Measurements from ENCODE around the gene SOX14. TPM values are rescaled to one million over a fixed set of nuclear protein-coding genes. Genes with fewer than 3 reads are reported as not detected.
A peak's percentile ranks its signal among the peaks of the same experiment; 100 is the strongest.

The SOX14 gene
- total RNA-seq, 1 donor from 2014 or later: not detected

DNA sequence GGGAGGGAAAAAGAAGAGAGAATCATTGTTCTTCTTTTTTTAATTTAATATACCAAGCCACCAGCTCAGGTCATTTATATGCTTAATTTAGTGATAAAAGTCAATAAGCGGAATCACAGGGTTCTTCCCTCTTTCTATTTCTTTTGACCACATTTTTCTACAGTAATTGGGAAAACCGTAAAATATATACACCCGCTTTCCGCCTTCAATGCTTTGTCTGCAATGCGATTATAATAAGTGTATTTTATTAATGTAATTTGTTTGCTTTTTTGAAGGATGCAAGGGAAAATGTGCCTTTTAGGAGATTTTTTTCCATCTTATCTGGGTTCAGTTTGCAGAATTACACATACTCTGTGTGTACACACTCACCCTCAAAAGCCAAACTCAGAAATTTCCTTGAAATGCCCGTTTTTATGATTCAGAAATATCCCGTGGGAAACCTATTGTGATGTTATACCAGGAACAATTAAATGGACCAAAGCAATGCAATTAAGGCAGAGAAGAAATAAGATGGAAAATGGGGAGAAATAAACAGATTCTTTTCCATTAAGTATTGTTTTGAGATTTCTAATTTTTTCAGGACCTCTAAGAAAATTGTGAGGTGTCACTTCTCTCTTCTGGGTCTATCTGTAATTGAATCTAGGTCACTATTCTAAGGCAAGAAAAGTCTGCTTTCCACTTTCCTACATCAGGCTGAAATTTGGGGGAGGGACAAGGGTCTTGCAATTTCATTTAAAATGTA, 8.3 kb downstream of the SOX14 start:
- no peak overlapping the region for H3K27ac ChIP-seq (replicated peaks)
- H3K9me3 ChIP-seq (replicated peaks): no peaks in the 10 kb centered on the region
- H3K4me1 ChIP-seq: peaks cover 46% of the 10 kb centered on the region
- no peak for DNase-seq
- TF ChIP-seq, protein P1, sequence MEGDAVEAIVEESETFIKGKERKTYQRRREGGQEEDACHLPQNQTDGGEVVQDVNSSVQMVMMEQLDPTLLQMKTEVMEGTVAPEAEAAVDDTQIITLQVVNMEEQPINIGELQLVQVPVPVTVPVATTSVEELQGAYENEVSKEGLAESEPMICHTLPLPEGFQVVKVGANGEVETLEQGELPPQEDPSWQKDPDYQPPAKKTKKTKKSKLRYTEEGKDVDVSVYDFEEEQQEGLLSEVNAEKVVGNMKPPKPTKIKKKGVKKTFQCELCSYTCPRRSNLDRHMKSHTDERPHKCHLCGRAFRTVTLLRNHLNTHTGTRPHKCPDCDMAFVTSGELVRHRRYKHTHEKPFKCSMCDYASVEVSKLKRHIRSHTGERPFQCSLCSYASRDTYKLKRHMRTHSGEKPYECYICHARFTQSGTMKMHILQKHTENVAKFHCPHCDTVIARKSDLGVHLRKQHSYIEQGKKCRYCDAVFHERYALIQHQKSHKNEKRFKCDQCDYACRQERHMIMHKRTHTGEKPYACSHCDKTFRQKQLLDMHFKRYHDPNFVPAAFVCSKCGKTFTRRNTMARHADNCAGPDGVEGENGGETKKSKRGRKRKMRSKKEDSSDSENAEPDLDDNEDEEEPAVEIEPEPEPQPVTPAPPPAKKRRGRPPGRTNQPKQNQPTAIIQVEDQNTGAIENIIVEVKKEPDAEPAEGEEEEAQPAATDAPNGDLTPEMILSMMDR (IDR thresholded peaks at IDR 0.05; ENCODE audit: borderline replicate concordance): no peak
- no peaks in the 10 kb centered on the region for H3K36me3 ChIP-seq
- intact Hi-C loops (cut with micrococcal nuclease): no loop called here
- peaks cover 100% of the 10 kb centered on the region for H3K27me3 ChIP-seq (ENCODE audit: low read depth)
- peak overlapping the region; percentile 47 for H3K4me3 ChIP-seq

DNA sequence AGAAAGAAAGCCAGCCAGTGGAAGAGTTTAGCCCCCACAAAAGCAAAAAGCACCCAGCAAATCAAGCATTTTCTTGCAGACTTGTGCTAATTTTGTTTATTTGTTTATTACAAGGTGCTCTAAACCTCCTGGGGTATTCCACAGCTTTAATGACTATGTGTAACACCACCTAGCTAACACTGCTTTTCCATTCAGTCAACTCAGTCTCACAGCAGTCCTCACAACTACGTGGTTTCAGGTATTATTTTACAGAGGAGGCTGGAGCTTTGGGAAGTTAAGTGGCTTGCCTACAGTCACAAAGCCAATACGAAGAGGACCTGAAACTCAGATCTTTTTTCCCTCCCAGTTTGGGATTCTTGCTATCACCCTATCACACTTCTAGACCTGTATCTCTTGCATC, 14.8 kb downstream of the SOX14 start:
- TF ChIP-seq, protein P1 (IDR thresholded peaks at IDR 0.05; ENCODE audit: borderline replicate concordance): no peak
- H3K4me3 ChIP-seq: no peak overlapping the region

DNA sequence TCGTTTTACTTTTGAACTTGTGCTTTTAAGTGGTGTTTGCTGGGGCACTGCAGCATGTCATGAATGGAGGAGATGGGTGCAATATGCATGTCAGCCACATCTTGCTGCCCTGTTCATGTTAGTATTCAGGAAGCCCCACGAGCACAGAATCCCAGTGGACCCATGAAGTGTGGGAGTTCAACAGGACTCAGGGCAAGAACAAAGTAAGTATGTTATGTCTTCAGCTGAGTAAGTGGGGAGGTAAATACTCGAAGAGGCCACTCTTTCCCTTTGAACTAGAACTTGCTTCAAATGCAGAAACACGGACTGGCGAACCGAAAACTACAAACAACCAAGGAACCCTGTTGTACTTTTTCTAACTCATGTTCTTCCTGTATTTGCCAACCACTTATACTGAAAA, 23.4 kb downstream of the SOX14 start:
- TF ChIP-seq, protein P1 (IDR thresholded peaks at IDR 0.05; ENCODE audit: borderline replicate concordance): no peak
- Histone ChIP-seq H3K27ac (replicated peaks) (no peak overlapping the region), H3K27me3 (ENCODE audit: low read depth) (peaks cover 36% of the 10 kb centered on the region), H3K36me3 (no peaks in the 10 kb centered on the region), H3K4me3 (no peak overlapping the region), H3K4me1 (no peaks in the 10 kb centered on the region), H3K9me3 (replicated peaks) (no peaks in the 10 kb centered on the region)
- DNase-seq: no peak
- intact Hi-C loops (cut with micrococcal nuclease): no loop called here

More for the DNA sequence above, 14.8 kb downstream of the SOX14 start:
- H3K27ac ChIP-seq (replicated peaks): no peak overlapping the region
- no peaks in the 10 kb centered on the region for H3K9me3 ChIP-seq (replicated peaks)
- no peaks in the 10 kb centered on the region for H3K4me1 ChIP-seq
- H3K27me3 ChIP-seq (ENCODE audit: low read depth): peaks cover 95% of the 10 kb centered on the region
- DNase-seq: no peak
- intact Hi-C loops (cut with micrococcal nuclease): no loop called here
- H3K36me3 ChIP-seq: no peaks in the 10 kb centered on the region

DNA sequence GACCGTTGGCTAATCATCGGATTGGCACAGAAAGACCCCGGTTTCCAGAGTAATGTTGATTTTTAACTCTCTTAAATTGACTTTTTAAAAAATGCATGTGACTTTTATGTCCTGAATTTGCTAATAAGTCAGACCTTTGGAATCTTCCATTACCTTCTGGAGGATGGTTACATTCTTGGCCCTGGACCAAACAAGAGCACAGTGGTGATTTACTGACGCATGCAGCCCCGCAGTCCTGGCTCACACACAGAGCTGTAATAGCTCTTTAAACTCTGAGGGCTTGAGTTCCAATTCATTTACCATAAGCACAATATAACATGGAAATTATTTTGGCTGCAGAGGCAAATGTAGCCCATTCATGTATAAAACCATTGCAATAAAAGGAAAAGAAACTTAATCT, 25.1 kb downstream of the SOX14 start:
- H3K4me1 ChIP-seq: no peaks in the 10 kb centered on the region
- H3K9me3 ChIP-seq (replicated peaks): no peaks in the 10 kb centered on the region
- TF ChIP-seq, protein P1 (IDR thresholded peaks at IDR 0.05; ENCODE audit: borderline replicate concordance): no peak
- H3K4me3 ChIP-seq: no peak overlapping the region
- intact Hi-C loops (cut with micrococcal nuclease): no loop called here
- no peak overlapping the region for H3K27ac ChIP-seq (replicated peaks)
- peaks cover 27% of the 10 kb centered on the region for H3K27me3 ChIP-seq (ENCODE audit: low read depth)
- no peaks in the 10 kb centered on the region for H3K36me3 ChIP-seq
- no peak for DNase-seq

DNA sequence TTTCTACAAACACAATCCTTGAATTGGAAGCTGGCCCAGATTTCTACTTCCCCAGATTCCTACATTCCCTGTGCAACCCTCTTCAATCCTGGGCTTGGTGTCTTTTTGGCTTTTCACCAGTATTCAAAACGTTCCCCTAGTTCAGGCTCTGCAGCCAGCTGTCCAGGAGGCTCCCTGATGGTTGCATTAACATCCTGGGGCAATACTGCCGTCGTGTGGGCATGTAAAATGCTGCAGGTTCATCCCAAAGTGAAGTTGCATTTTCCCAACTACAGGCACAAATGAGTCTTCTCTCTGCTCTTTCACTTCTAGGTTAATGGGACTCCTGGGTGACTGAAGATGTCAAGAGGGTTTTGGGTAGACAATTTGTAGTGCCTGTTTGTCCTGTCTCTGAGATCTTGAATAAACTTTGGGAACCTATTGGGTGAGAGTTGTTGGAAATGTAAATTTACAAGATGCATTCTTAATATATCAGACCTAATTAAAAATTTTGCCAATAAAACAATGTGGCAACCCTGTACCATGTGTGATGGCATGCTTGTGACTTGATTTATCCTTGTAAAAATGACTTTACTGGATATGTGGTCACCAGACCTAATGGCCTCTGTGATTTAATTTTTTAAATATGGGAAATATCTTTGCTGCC, 28.6 kb downstream of the SOX14 start:
- no peak overlapping the region for H3K27ac ChIP-seq (replicated peaks)
- no peak for DNase-seq
- peaks cover 33% of the 10 kb centered on the region for H3K27me3 ChIP-seq (ENCODE audit: low read depth)
- H3K4me3 ChIP-seq: no peak overlapping the region
- TF ChIP-seq, protein P1 (IDR thresholded peaks at IDR 0.05; ENCODE audit: borderline replicate concordance): peak; percentile 8
- intact Hi-C loops (cut with micrococcal nuclease): no loop called here
- no peaks in the 10 kb centered on the region for H3K4me1 ChIP-seq
- H3K36me3 ChIP-seq: no peaks in the 10 kb centered on the region
- H3K9me3 ChIP-seq (replicated peaks): no peaks in the 10 kb centered on the region

Measured in left ventricle myocardium inferior (tissue), 1 donor.